MV-4-11 (cell line): ENCODE data around the gene CGB3.
A peak's percentile ranks its signal among the peaks of the same experiment; 100 is the strongest.

Experiments used
- DNase-seq: peaks from one replicate; lab custom pipeline; 2025; lab: John Stamatoyannopoulos, UW

CGB3 gene

DNA sequence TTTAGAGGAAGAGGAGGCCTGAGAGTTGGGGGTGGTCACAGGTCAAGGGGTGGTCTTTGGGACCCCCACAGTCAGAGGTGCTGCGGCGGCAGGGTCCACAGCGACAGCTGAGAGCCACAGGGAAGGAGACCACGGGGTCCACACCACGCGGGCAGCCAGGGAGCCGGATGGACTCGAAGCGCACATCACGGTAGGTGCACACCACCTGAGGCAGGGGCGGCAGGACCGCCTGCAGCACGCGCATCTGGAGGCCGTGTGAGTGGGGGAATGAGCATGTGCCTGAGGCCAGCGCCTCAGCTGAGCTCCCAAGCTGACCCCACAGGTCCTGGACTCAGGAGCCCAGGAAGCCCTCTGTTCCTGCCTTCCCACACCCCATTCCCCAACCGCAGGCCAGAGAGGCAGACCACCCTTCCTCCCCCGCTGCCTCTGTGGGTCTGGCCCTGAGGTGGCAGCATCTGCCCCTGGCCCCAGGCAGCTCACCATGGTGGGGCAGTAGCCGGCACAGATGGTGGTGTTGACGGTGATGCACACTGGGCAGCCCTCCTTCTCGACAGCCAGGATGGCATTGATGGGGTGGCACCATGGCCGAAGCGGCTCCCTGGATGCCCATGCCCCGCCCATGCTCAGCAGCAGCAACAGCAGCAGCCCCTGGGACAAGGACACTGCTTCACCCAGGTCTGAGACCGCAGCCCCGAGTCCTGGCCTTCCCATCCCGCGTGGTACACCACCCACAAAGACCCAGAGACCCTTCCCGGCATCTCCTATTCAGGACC lies 7.9 kb downstream of the CGB3 start:
- DNase-seq = no peak

- no peak for DNase-seq
Observed at GRCh38 chr19:49014870-49015255, 9.3 kb downstream of the CGB3 start.

DNA sequence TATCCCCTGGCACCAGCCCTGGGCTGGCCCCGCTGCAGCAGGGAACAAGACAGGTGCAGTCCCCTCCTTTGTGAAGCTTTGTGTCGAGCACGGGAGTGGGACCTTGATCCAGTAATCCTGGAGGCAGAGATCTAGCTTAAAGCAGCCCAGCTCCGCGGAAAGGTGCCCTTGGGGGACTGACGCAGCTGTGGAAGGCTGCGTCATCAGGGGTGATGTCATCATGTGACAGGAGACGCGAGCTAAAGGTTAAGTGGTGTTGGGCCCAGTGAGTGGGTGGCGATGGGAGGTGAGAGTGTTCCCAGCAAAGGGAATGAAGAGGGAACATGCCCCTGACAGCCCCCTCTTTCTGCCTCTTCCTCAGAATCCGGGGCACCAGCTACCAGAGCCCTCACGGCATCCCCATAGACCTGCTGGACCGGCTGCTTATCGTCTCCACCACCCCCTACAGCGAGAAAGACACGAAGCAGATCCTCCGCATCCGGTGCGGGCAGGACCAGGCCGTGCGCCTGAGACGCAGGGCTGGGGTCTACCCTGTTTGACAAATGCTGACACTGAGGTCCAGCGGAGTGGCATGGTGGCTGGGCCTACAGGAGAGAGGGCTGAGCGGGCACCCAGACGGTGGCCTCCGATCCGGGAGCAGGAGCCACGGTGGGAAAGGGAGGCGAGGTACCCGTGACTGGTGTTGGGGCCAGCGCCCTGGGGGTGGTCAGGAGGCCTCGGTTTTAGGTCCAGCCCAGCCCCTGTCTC lies 9.8 kb downstream of the CGB3 start:
- DNase-seq = no peak

DNA sequence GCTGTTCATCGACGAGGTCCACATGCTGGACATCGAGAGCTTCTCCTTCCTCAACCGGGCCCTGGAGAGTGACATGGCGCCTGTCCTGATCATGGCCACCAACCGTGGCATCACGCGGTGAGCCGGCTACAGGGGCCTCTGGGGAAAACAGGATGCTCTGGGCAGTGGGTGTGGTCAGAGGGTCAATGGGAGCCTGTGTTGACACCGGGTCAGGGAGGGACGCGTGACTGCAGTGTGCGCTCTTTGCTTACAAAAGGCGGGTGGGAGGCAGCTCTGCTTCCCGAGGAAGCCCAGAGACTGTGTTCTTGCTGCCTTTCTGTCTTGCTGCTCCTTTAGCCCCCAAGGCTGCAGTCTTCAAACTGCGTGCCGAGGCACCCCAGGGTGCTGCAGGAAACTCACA lies 12.9 kb downstream of the CGB3 start:
- DNase-seq = no peak

DNA sequence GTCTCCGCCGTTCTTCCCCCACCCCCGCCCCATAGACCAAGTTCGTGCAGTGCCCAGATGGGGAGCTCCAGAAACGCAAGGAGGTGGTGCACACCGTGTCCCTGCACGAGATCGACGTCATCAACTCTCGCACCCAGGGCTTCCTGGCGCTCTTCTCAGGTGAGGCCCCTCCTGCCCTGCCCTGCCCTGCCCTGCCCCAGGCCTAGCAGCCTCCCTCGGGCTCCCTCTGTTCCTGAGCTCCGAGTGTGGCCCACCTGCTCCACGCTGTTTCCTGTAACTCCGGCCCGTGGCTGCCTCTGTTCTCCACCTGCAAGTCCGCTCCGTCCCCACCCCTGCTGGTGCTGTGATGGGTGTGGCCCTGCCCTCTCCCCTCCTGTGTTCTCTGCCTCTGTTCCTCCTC lies 13.7 kb downstream of the CGB3 start:
- DNase-seq = no peak

DNA sequence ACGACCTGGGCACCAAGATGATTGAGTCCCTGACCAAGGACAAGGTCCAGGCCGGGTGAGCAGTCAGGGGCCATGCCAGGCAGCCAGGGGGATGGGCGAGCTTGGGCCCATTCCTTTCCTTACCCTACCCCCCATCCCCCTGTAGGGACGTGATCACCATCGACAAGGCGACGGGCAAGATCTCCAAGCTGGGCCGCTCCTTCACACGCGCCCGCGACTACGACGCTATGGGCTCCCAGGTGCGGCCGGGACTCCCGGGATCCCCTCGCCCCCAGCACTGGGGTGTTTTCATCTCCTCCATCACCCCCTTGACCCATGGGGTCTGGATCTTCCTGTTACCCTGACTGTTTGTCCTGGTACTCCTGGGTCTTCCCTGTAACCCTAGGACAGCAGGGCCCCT lies 14.3 kb downstream of the CGB3 start:
- no peak for DNase-seq

DNA sequence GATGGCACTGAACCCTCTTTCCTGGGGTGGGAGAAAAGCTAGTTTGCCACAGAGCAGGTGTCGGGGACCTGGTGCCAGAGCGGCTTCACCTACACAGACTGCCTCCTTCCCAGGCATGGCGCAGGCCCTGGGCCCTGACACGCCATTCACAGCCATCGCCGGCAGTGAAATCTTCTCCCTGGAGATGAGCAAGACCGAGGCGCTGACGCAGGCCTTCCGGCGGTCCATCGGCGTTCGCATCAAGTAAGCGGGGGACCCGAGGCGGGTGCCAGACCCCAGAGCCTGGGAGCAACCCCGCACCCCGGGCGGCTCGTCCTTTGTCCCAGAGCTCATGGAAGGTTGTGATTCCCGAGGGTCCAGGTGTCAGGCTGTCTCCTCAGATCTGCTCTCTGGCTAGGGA lies 17.2 kb downstream of the CGB3 start:
- no peak for DNase-seq

DNA sequence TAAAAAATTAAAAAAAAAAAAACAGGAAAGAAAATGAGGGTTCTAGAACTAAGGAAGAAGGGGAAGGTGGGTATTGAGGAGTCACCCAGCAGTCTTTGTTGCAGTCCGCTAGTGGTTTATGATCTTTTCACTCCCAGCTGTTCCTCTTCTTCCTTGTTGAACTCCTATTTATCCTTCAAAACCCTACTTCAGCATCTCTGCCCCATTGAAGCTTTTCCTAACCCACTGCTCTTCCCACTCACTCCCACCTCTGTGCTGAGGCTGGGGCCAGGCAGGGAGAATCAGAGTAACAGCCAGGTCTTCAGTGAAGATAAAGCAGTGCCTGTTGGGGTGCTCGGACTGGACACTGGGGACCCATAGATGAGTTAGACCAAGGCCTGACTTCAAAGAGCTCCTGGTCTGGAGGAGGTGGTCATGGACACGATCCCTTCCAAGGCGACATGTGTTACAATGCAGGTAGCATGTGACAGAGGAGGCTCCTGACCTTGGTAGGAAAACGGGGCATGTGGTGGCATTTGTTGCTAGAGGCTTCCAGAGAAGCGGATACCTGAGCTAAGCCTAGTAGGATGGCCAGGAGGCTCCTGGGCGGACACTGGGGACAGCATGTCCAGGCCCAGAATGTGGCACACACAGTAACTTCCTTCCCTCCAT lies 19.0 kb downstream of the CGB3 start:
- DNase-seq = no peak

GRCh38 chr19:49004133-49004532 lies 20.0 kb downstream of the CGB3 start:
- DNase-seq = no peak

DNA sequence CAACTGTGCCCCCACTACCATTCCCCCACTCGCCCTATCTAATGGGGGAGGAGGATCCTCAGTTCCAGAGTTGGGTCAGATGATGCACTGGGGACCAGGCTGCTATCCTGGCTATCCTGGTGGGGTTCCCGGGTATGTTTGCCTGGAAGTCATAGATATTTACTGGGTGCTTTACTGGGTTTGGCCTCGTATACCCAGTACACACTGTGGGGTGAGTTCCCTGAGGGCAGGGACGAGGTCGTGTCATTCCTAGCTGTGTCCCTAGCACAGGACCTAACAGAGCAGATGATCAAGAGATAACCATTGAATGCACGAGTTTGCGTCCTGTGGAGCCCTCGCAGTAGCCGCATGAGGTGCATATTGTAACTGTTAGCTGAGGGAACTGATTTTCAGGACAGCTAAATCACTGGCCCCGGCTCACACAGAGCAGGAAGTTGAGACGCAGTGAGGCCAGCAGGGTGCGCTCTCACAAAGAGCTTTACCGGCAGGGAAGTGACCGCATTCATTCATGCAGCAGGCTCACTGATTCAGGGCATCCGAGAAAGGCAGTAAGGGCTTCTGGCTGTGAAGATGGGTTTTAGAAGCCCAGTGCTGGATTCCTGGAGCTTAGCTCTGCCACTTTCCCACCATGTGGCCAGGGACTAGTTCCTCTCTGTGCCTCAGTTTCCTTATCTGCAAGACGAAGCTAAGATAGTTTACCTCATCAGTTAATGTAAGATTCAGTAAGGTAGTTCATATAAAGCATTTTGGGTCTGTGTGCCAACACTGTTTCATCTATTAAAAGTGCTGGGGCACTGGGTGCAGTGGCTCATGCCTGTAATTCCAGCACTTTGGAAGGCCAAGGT lies 24.4 kb downstream of the CGB3 start:
- DNase-seq = peak; percentile 73

- peak; percentile 52 for DNase-seq
Observed at GRCh38 chr19:48997972-48998371, 26.2 kb downstream of the CGB3 start.

- DNase-seq = no peak
Observed at GRCh38 chr19:48994035-48994386, 30.1 kb downstream of the CGB3 start.

DNA sequence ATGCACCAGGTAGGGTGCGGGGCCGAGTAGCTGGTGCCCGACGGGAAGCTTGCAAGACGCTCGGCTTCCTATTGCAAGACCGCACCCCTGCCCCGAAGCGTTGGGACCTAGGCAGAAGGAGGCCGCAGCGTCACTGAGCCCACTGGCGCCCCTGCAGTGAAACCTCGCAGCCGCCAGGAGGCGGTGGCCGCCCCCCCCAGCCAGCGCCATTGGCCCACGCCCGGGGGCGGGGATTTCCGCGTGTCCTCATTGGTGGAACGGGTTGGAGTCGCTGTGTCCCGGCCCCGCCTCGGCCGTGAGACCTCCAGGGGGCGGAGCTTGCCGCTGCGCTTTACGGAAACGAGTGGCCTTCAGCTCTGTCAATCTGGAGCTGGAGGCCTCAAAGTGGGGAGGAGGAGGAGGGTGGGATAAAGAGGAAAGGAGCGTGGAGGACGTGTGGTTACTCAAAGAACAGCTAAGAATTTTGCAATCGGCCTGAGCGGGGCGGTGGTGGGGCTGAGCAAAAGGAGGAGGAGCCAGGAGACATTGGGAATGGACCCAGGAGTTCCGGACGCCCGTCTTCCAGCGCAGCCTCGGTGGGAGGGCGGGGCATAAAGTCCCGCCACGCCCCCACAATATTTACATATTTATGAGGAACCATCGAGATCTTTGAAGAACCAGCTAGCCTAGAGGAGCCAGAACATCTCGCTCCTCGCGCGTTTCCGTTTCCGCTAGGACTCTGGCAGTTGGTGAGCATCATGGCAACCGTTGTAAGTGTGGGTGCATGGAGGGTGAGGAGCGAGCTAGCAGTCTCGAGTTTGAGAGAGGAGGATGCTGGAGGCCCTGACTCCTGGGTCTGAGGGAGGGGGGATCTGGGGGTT lies 30.7 kb downstream of the CGB3 start, which contains the start of the genes GYS1 and RUVBL2:
TSS of gene GYS1 (minus strand) at position 135 of the 860 bp plus-strand sequence. CDS start 197 bp downstream, outside the sequence.
TSS of gene RUVBL2 (plus strand) at position 713 of the 860 bp plus-strand sequence. CDS start at position 738, 25 bp downstream.
- peak; percentile 100 for DNase-seq

DNA sequence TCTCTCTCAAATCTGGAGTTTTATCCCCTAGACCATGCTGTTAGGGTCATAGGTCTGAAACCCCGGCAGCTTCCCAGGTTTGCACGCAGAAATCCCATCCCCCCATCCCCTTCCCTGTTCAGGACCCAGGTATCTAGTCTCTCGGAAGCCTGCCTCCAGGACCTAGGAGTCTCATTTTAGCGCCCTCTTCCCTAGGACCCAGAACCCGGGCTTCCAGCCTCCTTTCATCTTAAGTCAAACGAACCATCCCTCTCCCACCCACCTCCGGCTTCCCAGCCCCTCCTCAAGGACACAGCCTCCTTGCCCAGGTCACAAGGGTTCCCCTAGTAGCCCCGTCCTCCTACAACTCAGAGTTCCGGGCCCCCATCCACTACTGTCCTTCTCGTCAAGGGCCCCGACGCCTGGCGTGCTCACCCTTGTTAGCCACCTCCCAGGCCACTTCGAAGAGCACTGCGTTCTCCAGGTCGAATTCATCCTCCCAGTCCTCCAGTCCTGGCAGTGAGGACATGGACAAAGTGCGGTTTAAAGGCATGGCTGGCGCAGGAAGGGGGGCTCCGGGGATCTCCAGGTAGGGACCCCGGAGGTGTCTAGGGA lies 31.5 kb downstream of the CGB3 start:
- no peak for DNase-seq

GRCh38 chr19:48991873-48992580 lies 32.1 kb downstream of the CGB3 start:
- DNase-seq = peak; percentile 56

GRCh38 chr19:48991011-48991609 lies 33.0 kb downstream of the CGB3 start:
- no peak for DNase-seq

- no peak for DNase-seq
Observed at GRCh38 chr19:48990400-48990799, 33.7 kb downstream of the CGB3 start.

DNA sequence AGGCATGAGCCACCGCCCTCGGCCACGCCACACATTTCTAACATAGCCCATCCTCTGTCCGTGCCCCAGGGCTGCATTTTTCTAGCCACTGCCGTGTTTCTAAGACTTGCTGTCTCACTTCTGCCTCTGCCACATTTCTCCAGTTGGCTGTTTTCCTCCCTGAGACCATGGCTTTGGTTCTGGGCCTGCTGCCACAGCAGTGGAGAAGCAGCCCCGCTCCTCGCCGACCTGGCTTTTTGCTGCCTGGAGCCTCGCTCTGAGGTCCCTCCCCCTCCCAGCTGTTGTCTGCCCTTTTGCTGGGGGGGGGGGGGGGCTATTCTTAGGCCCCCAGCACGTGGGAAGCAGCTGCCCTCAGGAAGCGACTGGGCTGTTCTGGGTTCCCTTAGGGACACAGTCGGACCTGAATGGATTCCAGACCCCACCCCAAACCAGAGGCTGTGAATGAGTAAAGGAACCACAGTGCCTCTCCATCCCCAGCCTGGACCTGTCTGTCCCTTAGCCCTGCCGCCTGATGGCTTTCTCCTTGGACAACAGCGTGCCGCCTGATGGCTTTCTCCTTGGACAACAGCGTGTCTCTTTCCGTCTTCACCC lies 34.3 kb downstream of the CGB3 start:
- no peak for DNase-seq

- no peak for DNase-seq
Observed at GRCh38 chr19:48988860-48989259, 35.3 kb downstream of the CGB3 start.
